ENCODE results near the gene APOD.

- TF ChIP-seq EZH2 (IDR thresholded peaks at IDR 0.05; ENCODE audit: low read depth): no peak
- TF ChIP-seq, protein P1, sequence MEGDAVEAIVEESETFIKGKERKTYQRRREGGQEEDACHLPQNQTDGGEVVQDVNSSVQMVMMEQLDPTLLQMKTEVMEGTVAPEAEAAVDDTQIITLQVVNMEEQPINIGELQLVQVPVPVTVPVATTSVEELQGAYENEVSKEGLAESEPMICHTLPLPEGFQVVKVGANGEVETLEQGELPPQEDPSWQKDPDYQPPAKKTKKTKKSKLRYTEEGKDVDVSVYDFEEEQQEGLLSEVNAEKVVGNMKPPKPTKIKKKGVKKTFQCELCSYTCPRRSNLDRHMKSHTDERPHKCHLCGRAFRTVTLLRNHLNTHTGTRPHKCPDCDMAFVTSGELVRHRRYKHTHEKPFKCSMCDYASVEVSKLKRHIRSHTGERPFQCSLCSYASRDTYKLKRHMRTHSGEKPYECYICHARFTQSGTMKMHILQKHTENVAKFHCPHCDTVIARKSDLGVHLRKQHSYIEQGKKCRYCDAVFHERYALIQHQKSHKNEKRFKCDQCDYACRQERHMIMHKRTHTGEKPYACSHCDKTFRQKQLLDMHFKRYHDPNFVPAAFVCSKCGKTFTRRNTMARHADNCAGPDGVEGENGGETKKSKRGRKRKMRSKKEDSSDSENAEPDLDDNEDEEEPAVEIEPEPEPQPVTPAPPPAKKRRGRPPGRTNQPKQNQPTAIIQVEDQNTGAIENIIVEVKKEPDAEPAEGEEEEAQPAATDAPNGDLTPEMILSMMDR (conservative IDR thresholded peaks at IDR 0.05): no peak
These were observed 37.6 kb downstream of the APOD start for GRCh38 chr3:195546130-195546560.

Data from PC-9 (cell line).